COLO829 (cell line): ENCODE data around the gene CD81.
"Not testable (repeated sequence)": the region's sequence is repeated elsewhere in the genome, so short reads cannot be mapped to it uniquely, and the experiment has no call there.

ENCODE experiments used
- DNase-seq: peaks from one replicate; pipeline ENCODE4 v3.0.0; 2012; ENCODE audit warnings: low spot score

CD81 gene, protein sequence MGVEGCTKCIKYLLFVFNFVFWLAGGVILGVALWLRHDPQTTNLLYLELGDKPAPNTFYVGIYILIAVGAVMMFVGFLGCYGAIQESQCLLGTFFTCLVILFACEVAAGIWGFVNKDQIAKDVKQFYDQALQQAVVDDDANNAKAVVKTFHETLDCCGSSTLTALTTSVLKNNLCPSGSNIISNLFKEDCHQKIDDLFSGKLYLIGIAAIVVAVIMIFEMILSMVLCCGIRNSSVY

DNA sequence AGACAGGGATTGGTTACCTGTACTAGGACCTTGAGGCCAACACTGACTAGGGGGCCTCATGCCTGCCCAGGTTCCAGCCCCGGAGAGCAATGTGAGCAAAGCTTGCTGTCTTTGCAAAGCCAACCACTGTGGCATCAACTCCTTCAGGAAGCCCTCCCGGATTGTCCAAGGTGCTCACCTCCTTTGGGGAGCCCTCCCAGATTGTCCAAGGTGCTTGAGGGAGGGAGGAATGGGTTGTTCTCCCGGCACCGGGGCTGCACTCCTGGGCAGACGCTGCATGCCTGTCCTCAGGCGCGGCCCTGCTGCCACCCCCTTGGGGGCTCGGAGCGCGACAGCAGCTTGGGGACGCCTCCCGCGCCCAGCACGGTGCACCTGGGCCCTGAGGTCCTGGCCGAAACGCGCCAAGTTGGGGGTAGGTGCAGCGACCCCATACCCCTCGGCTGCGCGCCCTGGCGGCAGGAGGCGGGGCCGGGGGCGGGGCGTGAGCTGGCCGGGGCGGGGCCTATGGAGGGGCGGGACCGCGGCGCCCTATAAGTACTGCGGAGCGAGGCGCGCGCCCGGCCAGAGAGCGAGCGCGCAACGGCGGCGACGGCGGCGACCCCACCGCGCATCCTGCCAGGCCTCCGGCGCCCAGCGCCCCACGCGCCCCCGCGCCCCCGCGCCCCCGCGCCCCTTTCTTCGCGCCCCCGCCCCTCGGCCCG, at the start of gene CD81:
Gene CD81, plus strand, starts transcription at position 560 of the 701 bp plus-strand sequence. CDS start 240 bp downstream, outside the sequence.
- peak; percentile 41 for DNase-seq

DNA sequence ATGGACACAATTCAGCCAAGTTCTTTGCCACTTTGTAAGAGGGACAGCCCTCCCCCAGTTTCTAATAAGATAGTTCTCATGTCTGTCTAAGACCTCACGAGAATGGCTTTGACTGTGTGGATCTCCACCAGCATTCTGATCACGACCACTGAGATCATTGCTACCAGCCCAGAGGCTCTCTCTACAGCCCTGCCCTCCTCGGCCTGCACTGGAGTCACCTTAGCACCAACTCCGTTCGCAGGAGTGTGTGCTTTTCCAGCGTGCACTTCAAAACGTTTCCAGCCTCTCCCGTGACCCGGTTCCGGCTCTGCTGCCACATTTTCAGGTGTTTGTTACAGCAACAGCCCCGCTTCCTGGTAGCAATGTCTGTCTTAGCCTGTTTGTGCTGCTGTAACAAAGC, 49.1 kb upstream of the CD81 start:
- DNase-seq = no peak

DNA sequence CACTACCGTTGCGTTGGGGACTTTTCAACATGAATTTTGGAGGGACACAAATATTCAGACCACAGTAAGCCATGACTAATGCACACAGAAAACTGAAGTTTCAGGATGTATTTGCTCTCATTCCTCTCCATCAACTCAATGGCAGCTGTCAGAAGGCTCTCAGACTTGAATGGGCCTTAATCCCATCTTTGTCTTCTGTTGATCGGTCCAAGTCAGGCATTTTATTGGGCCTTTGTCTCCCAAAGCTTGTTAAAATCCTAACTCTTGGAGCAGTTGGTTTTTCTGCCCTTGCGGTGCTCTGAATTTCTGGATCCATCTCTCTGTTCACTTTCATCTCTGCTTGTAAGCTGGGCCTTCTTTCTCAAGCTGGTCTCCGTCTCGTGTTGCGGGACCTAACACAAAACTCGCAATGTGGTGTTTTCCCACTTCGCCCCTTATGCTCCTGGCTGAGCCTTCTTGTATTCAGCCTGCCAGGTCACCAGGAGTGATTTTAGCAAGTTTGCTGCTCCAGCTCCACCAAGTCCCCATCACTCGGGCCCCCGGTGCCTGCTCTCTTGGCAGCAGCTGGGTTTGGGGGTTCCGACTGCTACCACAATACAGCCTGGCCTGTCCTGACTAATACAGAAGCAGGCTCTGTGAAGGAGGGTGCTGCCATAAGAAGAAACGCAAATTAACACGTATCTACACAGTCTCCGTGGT, 48.3 kb upstream of the CD81 start:
- no peak for DNase-seq

DNA sequence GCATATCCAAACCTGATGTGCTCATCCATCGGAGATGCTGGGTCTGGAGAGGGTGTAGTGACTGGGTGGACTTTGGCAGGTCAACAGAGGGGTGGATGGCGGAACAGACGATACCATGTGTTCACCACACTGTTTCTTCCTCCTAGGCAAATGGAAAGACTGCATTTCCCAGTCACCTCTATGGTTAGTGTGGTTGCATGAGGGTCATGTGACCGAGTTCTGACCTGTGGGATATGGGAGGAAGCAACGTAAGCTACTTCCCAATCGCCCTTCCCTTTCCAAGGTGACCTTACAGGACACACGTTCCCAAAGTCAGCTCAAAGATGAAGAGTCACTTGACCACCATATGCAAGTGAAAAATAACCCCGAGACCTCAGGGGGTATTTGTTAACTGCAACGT, 47.6 kb upstream of the CD81 start:
- DNase-seq = no peak

DNA sequence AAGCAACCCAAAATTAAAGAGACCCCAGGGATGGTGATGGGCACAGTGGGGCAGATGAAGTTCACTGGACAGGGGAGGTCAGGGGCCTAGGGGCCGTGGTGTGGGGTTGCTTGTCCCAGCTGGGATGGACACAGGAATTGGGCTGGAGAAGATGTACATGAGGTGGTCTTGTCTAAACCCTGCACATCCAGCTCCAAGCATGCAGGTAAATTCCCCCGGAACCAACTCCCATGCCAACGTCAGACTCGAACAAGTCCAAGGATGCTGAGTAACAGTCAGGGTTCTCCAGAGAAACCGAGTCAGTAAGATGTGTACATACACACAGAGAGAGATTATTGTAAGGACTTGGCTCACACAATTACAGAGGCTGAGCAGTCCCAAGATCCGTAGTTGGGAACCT, 46.4 kb upstream of the CD81 start:
- DNase-seq = no peak

DNA sequence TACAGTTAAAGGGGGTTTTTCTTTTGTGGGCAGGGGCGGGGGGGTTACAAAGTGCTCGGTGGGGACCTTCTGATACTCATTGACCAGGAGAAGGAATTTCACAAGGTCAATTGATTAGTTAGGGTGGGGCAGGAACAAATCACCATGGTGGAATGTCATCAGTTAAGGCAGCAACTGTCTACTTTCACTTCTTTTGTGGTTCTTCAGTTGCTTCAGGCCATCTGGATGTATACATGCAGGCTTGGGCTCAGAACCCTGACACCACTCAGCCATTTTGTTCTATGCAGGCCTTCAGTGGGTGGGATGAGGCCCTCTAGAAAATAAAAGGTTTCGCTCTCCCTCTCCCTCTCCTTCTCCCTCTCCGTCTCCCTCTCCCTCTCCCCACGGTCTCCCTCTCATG, 45.7 kb upstream of the CD81 start:
- DNase-seq = no peak

DNA sequence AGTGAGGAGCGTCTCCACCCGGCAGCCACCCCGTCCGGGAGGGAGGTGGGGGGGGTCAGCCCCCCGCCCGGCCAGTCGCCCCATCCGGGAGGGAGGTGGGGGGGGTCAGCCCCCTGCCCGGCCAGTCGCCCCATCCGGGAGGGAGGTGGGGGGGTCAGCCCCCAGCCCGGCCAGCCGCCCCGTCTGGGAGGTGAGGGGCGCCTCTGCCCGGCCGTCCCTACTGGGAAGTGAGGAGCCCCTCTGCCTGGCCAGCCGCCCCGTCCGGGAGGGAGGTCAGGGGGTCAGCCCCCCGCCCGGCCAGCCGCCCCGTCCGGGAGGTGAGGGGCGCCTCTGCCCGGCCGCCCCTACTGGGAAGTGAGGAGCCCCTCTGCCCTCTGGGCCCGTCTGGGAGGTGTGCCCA, 44.5 kb upstream of the CD81 start:
- DNase-seq = not testable (repeated sequence)

DNA sequence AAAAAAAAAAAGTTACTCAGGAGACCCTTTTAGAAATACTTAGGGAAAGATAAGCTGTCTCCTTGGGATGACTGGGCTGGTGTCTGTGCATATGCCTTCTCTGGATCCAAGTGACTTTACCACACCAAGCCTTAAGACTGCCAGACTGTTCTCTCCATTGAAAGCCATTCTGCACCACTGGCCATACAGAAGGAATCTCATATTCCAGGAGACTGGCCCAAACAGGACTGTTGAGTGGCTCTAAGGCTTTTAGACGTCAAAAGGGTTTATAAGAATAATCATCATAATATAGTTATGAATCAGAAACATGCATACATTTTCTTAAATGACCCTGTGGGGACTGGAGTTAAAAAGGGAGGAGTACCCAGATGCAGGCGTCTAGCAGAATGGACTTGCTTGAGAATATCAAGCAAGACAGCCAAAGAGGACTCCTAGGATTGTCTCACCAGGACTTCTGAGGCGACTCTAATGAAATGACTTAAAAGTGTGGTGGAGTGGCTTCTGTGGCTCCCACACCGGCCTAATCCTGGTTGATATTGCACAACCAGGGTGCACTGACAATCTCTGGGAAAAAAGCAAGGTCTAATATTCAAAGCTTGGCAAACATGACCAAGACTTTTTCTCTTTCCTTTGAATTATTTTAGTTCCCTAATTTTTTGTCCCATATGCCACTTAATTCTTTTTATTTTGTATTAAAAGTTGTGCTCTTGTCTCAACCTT, 43.5 kb upstream of the CD81 start:
- not testable (repeated sequence) for DNase-seq

DNA sequence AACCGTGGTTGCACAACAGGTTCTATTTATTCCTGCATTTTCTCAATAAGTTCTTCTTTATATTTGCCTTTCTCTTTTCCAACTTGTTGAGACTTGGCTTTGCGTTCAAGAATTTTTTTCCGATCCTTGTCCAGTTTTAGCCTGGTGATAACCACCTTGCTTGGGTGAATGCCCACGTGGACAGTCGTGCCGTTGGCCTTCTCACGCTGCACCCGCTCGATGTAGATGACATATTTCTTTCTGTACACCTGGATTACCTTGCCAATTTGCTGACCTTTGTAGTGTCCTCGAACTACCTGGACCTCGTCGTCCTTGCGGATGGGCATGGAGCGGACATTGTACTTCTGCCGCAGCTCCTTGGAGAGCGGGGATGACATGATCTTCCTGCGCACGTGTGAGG, 41.8 kb upstream of the CD81 start:
- DNase-seq = not testable (repeated sequence)

DNA sequence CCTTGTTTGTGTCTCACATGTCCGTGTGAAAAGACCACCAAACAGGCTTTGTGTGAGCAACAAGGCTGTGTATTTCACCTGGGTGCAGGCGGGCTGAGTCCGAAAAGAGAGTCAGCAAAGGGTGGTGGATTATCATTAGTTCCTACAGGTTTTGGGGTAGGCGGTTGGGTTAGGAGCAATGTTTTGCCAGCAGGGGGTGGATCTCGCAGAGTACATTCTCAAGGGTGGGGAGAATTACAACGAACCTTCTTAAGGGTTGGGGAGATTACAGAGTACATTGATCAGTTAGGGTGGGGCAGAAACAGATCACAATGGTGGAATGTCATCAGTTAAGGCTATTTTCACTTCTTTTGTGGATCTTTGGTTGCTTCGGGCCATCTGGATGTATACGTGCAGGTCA, 38.4 kb upstream of the CD81 start:
- DNase-seq = not testable (repeated sequence)

DNA sequence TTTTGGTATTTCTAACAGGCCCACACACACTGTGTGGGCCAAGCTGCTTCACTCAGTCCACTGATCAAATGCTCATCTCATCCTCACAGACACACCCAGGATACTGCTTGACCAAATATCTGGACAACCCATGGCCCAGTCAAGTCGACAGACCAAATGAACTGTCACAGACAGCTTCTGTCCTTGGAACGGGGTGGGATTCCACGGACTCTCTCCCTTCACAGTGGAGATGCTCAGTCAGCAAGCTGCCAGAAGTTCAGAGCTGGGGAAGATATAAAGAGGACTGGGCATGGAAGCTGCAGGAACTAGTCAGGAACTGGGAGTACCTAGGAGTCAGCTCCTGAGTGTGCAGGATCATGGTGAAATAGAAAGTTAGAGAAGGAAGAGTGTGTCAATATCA, 34.6 kb upstream of the CD81 start:
- no peak for DNase-seq

DNA sequence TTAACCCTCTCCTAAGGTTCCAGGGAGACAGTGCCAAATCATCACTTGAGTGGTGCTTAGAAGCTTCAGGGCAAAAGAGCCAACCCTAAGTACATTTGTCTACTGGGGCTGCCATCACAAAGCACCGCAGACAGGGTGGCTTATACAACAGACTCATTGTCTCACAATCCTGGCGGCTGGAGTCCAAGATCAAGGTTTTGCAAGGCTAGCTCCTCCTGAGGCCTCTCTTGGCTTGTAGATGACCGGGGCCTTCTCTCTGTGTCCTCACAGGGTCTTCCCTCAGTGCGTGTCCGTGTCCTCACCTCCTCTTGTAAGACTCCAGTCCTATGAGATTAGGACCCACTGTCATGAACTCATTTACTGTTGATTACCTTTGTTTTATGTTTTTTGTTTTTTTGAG, 34.1 kb upstream of the CD81 start:
- DNase-seq = no peak

DNA sequence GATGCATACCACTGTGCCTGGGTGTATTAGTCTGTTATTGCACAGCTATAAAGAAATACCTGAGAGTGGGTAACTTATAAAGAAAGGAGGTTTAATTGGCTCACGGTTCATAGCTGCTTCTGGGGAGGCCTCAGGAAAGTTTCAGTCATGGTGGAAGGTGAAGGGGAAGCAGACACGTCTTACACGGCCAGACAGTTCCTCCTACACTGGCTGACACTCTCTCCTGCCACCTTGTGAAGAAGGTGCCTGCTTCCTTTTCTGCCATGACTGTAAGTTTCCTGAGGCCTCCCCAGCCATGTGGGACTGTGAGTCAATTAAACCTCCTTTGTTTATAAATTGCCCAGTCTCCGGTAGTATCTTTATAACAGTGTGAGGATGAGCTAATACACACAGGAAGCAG, 33.6 kb upstream of the CD81 start:
- DNase-seq = no peak

DNA sequence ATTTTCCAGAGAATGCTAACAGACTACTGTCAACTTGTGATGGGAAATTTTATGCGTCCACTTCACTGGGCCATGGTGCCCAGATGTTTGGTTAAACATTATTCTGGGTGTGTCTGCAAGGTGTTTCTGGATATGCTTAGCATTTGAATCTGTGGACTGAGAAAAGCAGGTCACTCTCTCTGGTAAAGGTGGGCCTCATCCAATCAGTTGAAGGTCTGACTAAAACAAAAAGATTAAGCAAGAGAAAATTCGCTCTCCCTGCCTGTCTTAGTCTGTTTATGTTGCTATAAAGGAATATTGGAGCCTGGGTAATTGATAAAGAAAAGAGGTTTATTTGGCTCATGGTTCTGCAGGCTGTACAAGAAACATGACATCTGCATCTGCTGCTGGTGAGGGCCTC, 32.1 kb upstream of the CD81 start:
- no peak for DNase-seq

DNA sequence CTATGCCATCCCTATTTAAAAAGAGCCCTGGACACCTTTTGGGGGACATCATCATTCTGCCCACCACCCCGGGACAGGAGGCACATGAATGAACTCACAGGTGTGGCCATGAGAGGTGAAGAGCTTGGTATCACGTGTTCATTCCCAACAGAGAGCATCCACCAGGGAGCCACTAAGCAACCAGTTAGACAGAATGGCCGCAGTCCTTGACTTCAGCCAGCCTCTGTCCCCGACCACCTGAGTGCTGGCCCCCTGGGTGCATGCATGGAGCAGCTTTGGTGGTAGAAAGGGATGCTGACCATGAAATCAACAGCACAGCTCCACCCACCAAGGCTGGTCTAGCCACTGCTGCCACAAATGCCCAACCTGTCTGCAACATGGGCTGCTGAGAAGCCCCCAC, 31.1 kb upstream of the CD81 start:
- no peak for DNase-seq

DNA sequence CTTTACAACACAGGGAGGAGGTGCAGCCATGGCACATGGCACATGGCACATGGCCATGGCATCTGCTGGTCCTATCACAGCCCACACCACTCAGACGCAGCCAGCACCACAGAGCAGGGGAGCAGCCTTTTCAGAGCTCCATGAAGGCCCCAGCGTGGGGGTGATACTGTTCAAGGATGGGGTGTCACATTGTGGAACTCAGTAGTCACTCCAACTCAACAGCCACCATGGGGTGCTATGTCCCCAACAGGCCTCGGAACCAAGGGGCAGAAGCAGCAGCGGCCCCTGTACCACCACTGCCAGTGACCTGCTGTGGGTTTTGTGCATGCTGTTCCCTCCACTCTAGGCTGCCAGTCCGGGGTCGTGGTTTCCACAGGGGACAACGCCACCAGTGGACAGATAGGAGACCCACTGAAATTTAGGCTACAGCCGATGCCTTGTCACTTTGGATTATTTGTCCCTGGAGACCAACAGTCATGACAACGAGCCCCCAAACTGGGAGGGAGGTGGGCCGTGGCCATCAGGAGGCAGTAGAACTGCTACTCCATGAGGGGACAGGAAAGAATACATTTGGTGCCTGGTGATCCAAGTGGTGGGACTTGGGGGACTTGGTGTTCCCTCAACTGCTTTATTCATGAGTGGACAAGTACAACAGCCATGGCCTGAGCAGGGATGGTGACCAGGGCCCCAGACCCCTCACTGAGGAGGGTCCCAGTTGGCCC, 30.4 kb upstream of the CD81 start:
- no peak for DNase-seq

DNA sequence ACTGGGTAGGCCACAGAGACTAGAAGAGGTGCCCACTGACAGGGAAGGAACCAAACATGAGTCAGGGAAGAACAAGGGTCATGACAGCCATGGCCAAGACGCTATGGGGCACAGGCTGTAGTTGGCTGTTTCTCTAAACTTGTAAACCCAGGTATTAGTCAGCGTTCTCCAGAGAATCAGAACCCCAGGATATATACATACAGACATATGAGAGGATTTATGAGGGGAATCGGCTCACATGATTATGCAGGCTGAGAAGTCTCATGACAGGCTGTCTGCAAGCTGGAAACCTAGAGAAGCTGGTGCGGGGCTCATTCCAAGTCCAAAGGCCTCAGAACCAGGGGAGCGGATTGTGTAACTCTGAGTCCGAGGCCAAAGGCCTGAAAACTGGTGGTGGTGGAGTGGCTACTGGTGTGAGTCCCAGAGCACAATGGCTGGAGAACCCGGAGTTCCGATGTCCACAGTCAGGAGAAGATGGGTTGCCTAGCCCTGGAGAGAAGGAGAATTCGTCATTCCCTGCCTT, 29.7 kb upstream of the CD81 start:
- no peak for DNase-seq

DNA sequence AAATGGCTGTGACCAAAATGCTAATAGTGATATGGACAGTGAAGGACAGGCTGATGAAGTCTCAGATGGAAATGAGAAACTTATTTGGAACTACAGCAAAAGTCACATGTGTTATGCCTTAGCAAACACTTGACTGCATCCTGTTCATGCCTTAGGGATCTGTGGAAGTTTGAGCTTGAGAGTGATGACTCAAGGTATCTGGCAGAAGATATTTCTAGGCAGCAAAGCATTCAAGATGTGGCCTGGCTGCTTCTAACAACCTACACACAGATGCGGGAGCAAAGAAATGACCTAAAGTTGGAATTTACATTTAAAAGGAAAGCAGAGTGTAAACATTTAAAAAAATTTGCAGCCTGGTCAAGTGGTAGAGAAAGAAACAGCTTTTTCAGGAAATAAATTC, 28.1 kb upstream of the CD81 start:
- DNase-seq = no peak

DNA sequence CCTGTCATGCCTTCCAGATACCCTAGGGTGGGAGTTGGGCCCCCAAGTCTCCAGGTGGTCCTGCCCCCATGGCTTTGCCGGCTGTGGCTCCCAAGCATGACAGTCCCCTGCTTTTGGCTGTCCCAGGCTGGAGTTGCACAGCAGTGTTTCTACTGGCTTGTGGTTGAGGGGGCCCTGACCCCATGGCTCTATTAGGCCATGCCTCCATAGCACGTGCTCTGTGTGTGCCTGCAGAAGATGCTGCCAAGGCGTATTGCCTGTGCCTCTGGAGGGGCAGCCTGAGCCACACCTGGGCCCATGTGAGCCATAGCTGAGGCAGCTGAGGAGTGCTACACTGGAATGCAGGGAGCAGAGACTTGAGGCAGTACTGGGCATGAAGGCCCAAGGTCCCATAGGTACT, 25.4 kb upstream of the CD81 start:
- no peak for DNase-seq

DNA sequence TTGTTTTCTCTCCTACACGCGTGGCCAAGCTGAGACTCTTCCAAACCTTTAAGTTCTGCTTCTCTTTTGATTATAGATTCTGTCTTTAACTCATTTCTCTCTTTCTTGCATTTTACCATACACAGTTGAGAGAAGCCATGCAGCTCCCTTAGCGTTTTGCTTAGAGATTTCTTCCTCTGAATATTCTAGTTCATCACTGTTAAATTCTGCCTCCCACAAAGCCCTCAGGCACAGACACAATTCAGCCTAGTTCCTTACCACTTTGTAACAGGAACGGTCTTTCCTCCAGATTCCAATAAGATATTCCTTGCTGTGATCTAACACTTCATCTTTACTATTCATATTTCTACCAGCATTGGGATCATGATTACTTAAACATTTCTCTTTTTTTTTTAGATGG, 24.7 kb upstream of the CD81 start:
- no peak for DNase-seq

DNA sequence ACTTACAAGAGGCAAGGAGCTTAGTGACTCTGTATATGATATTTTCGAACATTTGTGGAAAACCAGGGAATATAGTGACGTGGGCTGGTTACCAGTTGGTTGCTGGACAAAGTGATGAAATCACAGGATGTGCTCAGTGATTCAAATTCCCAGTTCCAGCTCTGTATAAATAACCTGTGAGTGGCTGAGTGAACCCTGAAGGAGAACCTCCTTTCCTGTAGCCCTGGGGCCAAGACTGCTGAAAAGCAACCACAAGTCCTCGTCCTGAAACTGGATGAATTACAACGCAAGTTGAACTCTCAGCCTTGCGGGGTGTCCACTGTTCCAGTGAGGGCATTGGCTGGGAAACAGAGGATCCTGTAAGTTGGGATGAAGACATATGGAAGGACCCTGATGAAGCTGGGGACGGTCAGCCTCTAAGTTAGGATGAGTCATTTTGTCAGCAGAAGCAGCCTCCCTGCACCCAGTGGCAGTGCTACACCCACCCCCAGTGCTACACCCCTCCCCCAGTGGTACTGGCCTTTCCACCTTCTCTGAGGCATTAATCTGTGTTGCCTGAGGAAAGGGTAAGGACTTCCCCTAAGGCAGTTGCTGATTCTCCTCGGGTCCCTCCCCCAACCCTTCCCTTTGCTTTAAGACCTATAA, 22.0 kb upstream of the CD81 start:
- DNase-seq = no peak
